Lung (tissue), 12 donors: ENCODE data around the gene USP47. TPM values are rescaled to one million over a fixed set of nuclear protein-coding genes. Genes with fewer than 3 reads are reported as not detected.
"Not testable (repeated sequence)": the region's sequence is repeated elsewhere in the genome, so short reads cannot be mapped to it uniquely, and the experiment has no call there.

ENCODE experiments used
- ATAC-seq: fragments of 200-7000 bp; cut with Tn5 transposase; one replicate; pipeline ENCODE4 v1.9.1; 2020; ENCODE audit warnings: moderate number of reproducible peaks; ENCODE audit not compliant: insufficient read depth, low FRiP score
- DNase-seq, 3 donors: peaks; one replicate each; pipeline ENCODE4 v3.0.0-alpha.2; 2013 to 2017
- H3K27ac ChIP-seq, 2 donors: one replicate each; pipeline ENCODE4 v1.5.1; 2013; ENCODE audit warnings: mild to moderate bottlenecking in 2 of 2, moderate library complexity in 2 of 2, control low read depth in 1 of 2, inconsistent platforms in 1 of 2, low read depth in 1 of 2, low read length in 1 of 2
- H3K27me3 ChIP-seq, 3 donors: one replicate each; pipeline ENCODE4 v1.5.1; 2013; ENCODE audit warnings: low read length in 2 of 3; ENCODE audit not compliant: control insufficient read depth in 3 of 3, insufficient read depth in 3 of 3
- H3K36me3 ChIP-seq, 4 donors: one replicate each; pipeline ENCODE4 v1.5.1; 2013; ENCODE audit warnings: low read length in 4 of 4, mild to moderate bottlenecking in 1 of 4, moderate library complexity in 1 of 4; ENCODE audit not compliant: control insufficient read depth in 4 of 4, insufficient read depth in 4 of 4
- H3K4me1 ChIP-seq, 5 donors: one replicate each; pipeline ENCODE4 v1.5.1; 2013; ENCODE audit warnings: low read length in 5 of 5, mild to moderate bottlenecking in 2 of 5, moderate library complexity in 1 of 5; ENCODE audit not compliant: control insufficient read depth in 5 of 5, insufficient read depth in 5 of 5
- H3K4me3 ChIP-seq: one replicate; pipeline ENCODE4 v1.5.1; 2013; ENCODE audit warnings: mild to moderate bottlenecking, control low read depth, moderate library complexity
- H3K9ac ChIP-seq, 2 donors: one replicate each; pipeline ENCODE4 v1.5.1; 2013; ENCODE audit warnings: low read length in 2 of 2, control low read depth in 1 of 2; ENCODE audit not compliant: insufficient read depth in 1 of 2
- H3K9me3 ChIP-seq, 4 donors: one replicate each; pipeline ENCODE4 v1.5.1; 2013; ENCODE audit warnings: low read length in 3 of 4, mild to moderate bottlenecking in 1 of 4, moderate library complexity in 1 of 4; ENCODE audit not compliant: control insufficient read depth in 4 of 4, insufficient read depth in 3 of 4
- WGBS, 2 donors: extraction: QIAGEN DNeasy Blood & Tissue Kit; methylation state at CpG; one replicate each; pipeline ENCODE4 v1.1.7; 2013; 5-methylcytosine and 5-hydroxymethylcytosine counted together
- polyA plus RNA-seq, 2 donors: library from polyadenylated mRNA; stranded (reverse); fragments of 200-250 nt; gene quantifications; one replicate each; pipeline ENCODE4 v1.2.1, GENCODE V29; 2013
- total RNA-seq, 2 donors: library from RNA; depleted of rRNA in 1 of 2; stranded (reverse); fragments of >200 nt in 1 of 2; gene quantifications; one replicate each; pipeline ENCODE4 v1.2.1, GENCODE V29; 2014 to 2021
- TF ChIP-seq, protein P1 (sequence below): IDR thresholded peaks from 2 replicates; pipeline ENCODE4 v1.5.1; 2012; ENCODE audit warnings: mild to moderate bottlenecking; ENCODE audit errors: control extremely low read depth, extremely low read depth
- donor health status: control.
- donor health status: control.
- donor health status: Bipolar disorder and iron deficiency.
- donor health status: healthy.
- donor health status: DM: yes; HTN: yes; CAD: no.

USP47 gene
- total and polyA plus RNA-seq, 4 donors = 20.4 to 183 (median 31.9) TPM

DNA sequence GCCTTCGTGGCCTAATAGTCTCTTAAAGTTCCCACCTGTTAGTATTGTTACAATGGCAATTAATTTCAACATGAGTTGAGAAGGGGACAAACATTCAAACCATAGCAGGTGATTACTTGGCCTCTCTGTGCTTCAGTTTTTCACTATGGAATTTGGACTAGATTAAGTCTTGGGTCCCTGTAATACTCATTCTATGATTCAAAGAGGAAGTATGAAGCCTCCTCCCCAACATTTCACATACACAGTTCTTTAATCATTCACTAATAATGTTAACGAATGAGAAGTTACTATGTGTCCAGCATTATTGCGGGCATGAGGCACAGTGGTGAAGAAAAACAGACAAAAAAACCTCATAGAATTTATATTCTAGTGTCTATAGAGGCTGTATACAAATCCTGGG, 19.9 kb upstream of the USP47 start:
- DNase-seq = no peak

DNA sequence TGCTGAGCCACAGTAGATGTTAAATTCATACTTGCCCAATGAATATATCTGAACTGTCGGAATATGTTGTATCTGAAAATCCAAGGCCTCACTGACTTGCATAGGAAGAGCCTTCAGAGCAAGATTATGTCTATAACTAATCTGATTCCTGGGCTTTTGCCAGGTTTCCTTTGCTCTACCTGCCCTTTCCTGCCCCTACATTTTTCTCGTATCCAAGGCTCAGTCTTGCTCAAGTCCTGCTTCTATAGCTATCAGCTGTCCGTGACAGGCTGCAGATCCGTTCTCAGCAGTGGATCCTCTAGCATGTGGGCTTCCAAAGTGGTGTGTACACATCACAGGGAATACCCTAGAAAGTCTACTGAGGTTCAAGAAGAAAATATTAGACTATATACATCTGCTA, 18.8 kb upstream of the USP47 start:
- peaks cover 0 to 4% (median 0%) of the 10 kb centered on the region in 5 donors for H3K4me1 ChIP-seq
- TF ChIP-seq, protein P1, sequence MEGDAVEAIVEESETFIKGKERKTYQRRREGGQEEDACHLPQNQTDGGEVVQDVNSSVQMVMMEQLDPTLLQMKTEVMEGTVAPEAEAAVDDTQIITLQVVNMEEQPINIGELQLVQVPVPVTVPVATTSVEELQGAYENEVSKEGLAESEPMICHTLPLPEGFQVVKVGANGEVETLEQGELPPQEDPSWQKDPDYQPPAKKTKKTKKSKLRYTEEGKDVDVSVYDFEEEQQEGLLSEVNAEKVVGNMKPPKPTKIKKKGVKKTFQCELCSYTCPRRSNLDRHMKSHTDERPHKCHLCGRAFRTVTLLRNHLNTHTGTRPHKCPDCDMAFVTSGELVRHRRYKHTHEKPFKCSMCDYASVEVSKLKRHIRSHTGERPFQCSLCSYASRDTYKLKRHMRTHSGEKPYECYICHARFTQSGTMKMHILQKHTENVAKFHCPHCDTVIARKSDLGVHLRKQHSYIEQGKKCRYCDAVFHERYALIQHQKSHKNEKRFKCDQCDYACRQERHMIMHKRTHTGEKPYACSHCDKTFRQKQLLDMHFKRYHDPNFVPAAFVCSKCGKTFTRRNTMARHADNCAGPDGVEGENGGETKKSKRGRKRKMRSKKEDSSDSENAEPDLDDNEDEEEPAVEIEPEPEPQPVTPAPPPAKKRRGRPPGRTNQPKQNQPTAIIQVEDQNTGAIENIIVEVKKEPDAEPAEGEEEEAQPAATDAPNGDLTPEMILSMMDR = no peak
- H3K9ac ChIP-seq = no peak overlapping the region
- ATAC-seq (no peak), DNase-seq (no peak)
- WGBS, 2 donors = 85 to 98% methylated on average over 4 of the region's 4 CpGs
- no peaks in the 10 kb centered on the region for H3K27me3 ChIP-seq
- H3K9me3 ChIP-seq = no peaks in the 10 kb centered on the region
- no peaks in the 10 kb centered on the region for H3K36me3 ChIP-seq
- no peak overlapping the region for H3K4me3 ChIP-seq
- H3K27ac ChIP-seq = no peak overlapping the region

More for the DNA sequence above, 19.9 kb upstream of the USP47 start:
- TF ChIP-seq, protein P1 = no peak
- Histone ChIP-seq H3K4me3 (no peak overlapping the region), H3K9me3 (no peaks in the 10 kb centered on the region), H3K4me1 (peaks cover 0 to 7% (median 0%) of the 10 kb centered on the region in 5 donors), H3K27ac (no peak overlapping the region), H3K36me3 (no peaks in the 10 kb centered on the region), H3K9ac (no peak overlapping the region), H3K27me3 (no peaks in the 10 kb centered on the region)
- 75 to 80% methylated on average over 3 of the region's 3 CpGs for WGBS, 2 donors
- no peak for ATAC-seq

DNA sequence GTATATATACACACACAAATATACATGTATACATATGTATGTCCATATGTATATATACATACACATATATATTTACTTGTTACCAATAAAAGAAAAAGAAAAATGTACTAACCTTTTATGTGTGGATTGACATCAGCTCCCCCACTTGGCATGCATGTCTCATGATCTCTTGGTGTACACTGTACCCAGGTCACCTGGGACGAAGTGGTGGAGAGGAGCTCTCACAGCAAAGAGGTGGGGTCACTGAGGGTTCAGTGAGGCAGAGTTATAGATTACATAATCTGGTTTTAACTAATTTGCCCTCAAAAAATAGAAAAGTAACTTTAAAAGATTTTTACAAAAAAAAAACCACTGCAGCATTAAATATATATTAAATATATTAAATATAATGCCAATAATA, 15.5 kb upstream of the USP47 start:
- no peak overlapping the region for H3K9ac ChIP-seq
- TF ChIP-seq, protein P1 = no peak
- no peaks in the 10 kb centered on the region for H3K9me3 ChIP-seq
- H3K36me3 ChIP-seq = no peaks in the 10 kb centered on the region
- DNase-seq (no peak), ATAC-seq (no peak)
- WGBS, 2 donors = 89 to 90% methylated on average over 1 of the region's 1 CpG
- no peaks in the 10 kb centered on the region for H3K27me3 ChIP-seq
- H3K4me1 ChIP-seq = no peaks in the 10 kb centered on the region
- H3K27ac ChIP-seq = no peak overlapping the region
- H3K4me3 ChIP-seq = no peak overlapping the region

DNA sequence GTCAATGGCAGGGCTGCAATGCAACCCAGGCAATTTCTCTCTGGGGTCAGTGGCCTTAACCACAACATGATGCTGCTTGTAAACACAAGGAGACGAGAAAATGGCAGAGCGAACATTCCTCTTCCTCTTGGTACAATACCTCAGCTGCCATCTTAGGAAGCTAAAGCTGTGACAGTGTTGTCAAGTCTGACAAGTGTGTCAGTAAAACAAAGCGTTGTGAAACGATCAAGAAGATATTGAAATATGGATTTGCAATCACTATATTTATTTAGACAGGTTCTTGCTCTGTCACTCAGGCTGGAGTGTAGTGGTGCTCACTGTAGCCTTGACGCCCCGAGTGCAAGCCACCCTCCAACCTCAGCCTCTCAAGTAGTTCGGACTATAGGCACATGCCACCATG, 14.5 kb upstream of the USP47 start:
- no peaks in the 10 kb centered on the region for H3K9me3 ChIP-seq
- DNase-seq (no peak), ATAC-seq (no peak)
- WGBS, 2 donors = 86 to 89% methylated on average over 7 of the region's 7 CpGs
- H3K36me3 ChIP-seq = no peaks in the 10 kb centered on the region
- no peak overlapping the region for H3K27ac ChIP-seq
- no peak overlapping the region for H3K9ac ChIP-seq
- H3K4me3 ChIP-seq = no peak overlapping the region
- TF ChIP-seq, protein P1 = no peak
- H3K27me3 ChIP-seq = no peaks in the 10 kb centered on the region
- no peaks in the 10 kb centered on the region for H3K4me1 ChIP-seq

- ATAC-seq, DNase-seq, H3K36me3 ChIP-seq, H3K27ac ChIP-seq, H3K9me3 ChIP-seq, H3K9ac ChIP-seq, H3K4me1 ChIP-seq, H3K27me3 ChIP-seq, H3K4me3 ChIP-seq: not testable (repeated sequence)
- WGBS, 2 donors = 86 to 90% methylated on average over 7 of the region's 7 CpGs
Measured at GRCh38 chr11:11831406-11831805, 10.4 kb upstream of the USP47 start.
